WTC11 (cell line): ENCODE measurements around the gene LRRC63.

Source experiments
- CREB1 ChIP-seq: sonication (generic); formaldehyde crosslinking; IDR thresholded peaks from 2 replicates; pipeline ENCODE4 v1.8.0; 2023; ENCODE audit warnings: mild to moderate bottlenecking, missing genetic modification reagents
- NR2C2 ChIP-seq: sonication (generic); formaldehyde crosslinking; IDR thresholded peaks from 2 replicates; pipeline ENCODE4 v1.8.0; 2022; ENCODE audit warnings: mild to moderate bottlenecking, missing genetic modification reagents
- SP1 ChIP-seq: sonication (generic); formaldehyde crosslinking; conservative IDR thresholded peaks from 2 replicates; pipeline ENCODE4 v1.8.1; 2022; ENCODE audit warnings: missing genetic modification reagents
- ZNF263 ChIP-seq: sonication (generic); formaldehyde crosslinking; IDR thresholded peaks from 2 replicates; pipeline ENCODE4 v1.8.1; 2022; ENCODE audit warnings: low read depth, mild to moderate bottlenecking, moderate library complexity, missing genetic modification reagents
- TF ChIP-seq, protein P1 (sequence below): fragments of 200-600 bp; IDR thresholded peaks from 2 replicates; pipeline ENCODE4 v1.8.0; 2022; ENCODE audit warnings: antibody characterized with exemption
- TF ChIP-seq, protein P2 (sequence below): sonication (generic); formaldehyde crosslinking; IDR thresholded peaks from 2 replicates; pipeline ENCODE4 v1.8.0; 2022; ENCODE audit warnings: mild to moderate bottlenecking, missing genetic modification reagents

DNA sequence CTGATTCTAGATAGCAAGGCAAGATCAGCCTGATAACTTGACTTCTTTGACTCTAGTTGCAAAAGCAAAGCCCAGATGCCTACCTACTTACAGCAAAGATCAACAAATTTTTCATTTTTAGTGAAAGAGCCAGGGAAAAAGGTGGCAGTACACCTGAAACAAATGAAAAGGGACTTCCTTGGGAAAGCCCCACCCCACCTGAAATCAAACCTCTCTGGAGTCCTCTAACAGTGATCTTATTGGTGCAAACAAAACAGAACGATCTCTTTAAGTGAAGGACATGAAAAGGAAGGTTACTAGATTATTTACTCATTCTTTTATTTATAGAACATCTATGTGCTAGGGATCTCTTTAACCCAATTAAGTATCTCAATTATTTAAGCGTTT is 29.2 kb upstream of the LRRC63 start:
- TF ChIP-seq, protein P1, sequence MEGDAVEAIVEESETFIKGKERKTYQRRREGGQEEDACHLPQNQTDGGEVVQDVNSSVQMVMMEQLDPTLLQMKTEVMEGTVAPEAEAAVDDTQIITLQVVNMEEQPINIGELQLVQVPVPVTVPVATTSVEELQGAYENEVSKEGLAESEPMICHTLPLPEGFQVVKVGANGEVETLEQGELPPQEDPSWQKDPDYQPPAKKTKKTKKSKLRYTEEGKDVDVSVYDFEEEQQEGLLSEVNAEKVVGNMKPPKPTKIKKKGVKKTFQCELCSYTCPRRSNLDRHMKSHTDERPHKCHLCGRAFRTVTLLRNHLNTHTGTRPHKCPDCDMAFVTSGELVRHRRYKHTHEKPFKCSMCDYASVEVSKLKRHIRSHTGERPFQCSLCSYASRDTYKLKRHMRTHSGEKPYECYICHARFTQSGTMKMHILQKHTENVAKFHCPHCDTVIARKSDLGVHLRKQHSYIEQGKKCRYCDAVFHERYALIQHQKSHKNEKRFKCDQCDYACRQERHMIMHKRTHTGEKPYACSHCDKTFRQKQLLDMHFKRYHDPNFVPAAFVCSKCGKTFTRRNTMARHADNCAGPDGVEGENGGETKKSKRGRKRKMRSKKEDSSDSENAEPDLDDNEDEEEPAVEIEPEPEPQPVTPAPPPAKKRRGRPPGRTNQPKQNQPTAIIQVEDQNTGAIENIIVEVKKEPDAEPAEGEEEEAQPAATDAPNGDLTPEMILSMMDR = no peak
- TF ChIP-seq, protein P2, sequence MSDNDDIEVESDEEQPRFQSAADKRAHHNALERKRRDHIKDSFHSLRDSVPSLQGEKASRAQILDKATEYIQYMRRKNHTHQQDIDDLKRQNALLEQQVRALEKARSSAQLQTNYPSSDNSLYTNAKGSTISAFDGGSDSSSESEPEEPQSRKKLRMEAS (CRISPR knock-in tag) = no peak
- TF ChIP-seq SP1 (CRISPR knock-in tag) (no peak), CREB1 (CRISPR knock-in tag) (no peak), NR2C2 (no peak), ZNF263 (CRISPR knock-in tag) (no peak)
